IPS-15b (cell line): Measurements from ENCODE around the gene CDH1.

ENCODE experiments used
- H3K27me3 ChIP-seq: one replicate; pipeline ENCODE4 v1.6.1; 2013; ENCODE audit warnings: low read length; ENCODE audit not compliant: control insufficient read depth, insufficient read depth
- H3K36me3 ChIP-seq: one replicate; pipeline ENCODE4 v1.6.1; 2013; ENCODE audit warnings: low read length; ENCODE audit not compliant: control insufficient read depth, insufficient read depth
- H3K4me1 ChIP-seq: one replicate; pipeline ENCODE4 v1.6.1; 2013; ENCODE audit warnings: mild to moderate bottlenecking, low read length; ENCODE audit not compliant: control insufficient read depth, insufficient read depth
- H3K4me3 ChIP-seq: one replicate; pipeline ENCODE4 v1.5.1; 2013; ENCODE audit warnings: low read depth, low read length
- H3K9ac ChIP-seq: one replicate; pipeline ENCODE4 v1.6.1; 2013; ENCODE audit warnings: low read depth, mild to moderate bottlenecking, low read length
- H3K9me3 ChIP-seq: one replicate; pipeline ENCODE4 v1.6.1; 2013; ENCODE audit warnings: mild to moderate bottlenecking, low read length; ENCODE audit not compliant: control insufficient read depth, insufficient read depth

CDH1 gene

GRCh38 chr16:68732741-68733399, 4.2 kb upstream of the CDH1 start:
- Histone ChIP-seq H3K4me1 (peaks cover 13% of the 10 kb centered on the region), H3K27me3 (no peaks in the 10 kb centered on the region), H3K36me3 (no peaks in the 10 kb centered on the region), H3K9ac (no peak overlapping the region), H3K9me3 (no peaks in the 10 kb centered on the region), H3K4me3 (no peak overlapping the region)

- Histone ChIP-seq H3K9ac (no peak overlapping the region), H3K4me1 (peaks cover 13% of the 10 kb centered on the region), H3K9me3 (no peaks in the 10 kb centered on the region), H3K27me3 (no peaks in the 10 kb centered on the region), H3K36me3 (no peaks in the 10 kb centered on the region), H3K4me3 (no peak overlapping the region)
Measured at GRCh38 chr16:68733570-68733969, 3.5 kb upstream of the CDH1 start.

- Histone ChIP-seq H3K27me3 (no peaks in the 10 kb centered on the region), H3K9ac (no peak overlapping the region), H3K9me3 (no peaks in the 10 kb centered on the region), H3K4me1 (peaks cover 13% of the 10 kb centered on the region), H3K4me3 (no peak overlapping the region), H3K36me3 (no peaks in the 10 kb centered on the region)
Measured at GRCh38 chr16:68734782-68735181, 2.3 kb upstream of the CDH1 start.

GRCh38 chr16:68736561-68736960, 531 bp upstream of the CDH1 start:
- H3K4me3 ChIP-seq: no peak overlapping the region
- H3K9me3 ChIP-seq: no peaks in the 10 kb centered on the region
- H3K9ac ChIP-seq: no peak overlapping the region
- H3K4me1 ChIP-seq: peaks cover 20% of the 10 kb centered on the region
- H3K36me3 ChIP-seq: peaks cover 9% of the 10 kb centered on the region
- H3K27me3 ChIP-seq: no peaks in the 10 kb centered on the region

GRCh38 chr16:68737730-68738629, 888 bp downstream of the CDH1 start:
- Histone ChIP-seq H3K9ac (peak overlapping the region; percentile 65), H3K4me1 (peaks cover 15% of the 10 kb centered on the region), H3K9me3 (no peaks in the 10 kb centered on the region), H3K27me3 (no peaks in the 10 kb centered on the region), H3K36me3 (peaks cover 11% of the 10 kb centered on the region), H3K4me3 (peak overlapping the region; percentile 88)

GRCh38 chr16:68739964-68740627, 3.0 kb downstream of the CDH1 start:
- no peak overlapping the region for H3K4me3 ChIP-seq
- no peak overlapping the region for H3K9ac ChIP-seq
- H3K9me3 ChIP-seq: no peaks in the 10 kb centered on the region
- H3K4me1 ChIP-seq: peaks cover 22% of the 10 kb centered on the region
- no peaks in the 10 kb centered on the region for H3K27me3 ChIP-seq
- peaks cover 11% of the 10 kb centered on the region for H3K36me3 ChIP-seq

GRCh38 chr16:68740628-68741346, 3.7 kb downstream of the CDH1 start:
- Histone ChIP-seq H3K9me3 (no peaks in the 10 kb centered on the region), H3K9ac (no peak overlapping the region), H3K4me1 (peaks cover 22% of the 10 kb centered on the region), H3K4me3 (no peak overlapping the region), H3K36me3 (peaks cover 11% of the 10 kb centered on the region), H3K27me3 (no peaks in the 10 kb centered on the region)

GRCh38 chr16:68743664-68744063, 6.6 kb downstream of the CDH1 start:
- no peak overlapping the region for H3K4me3 ChIP-seq
- peaks cover 16% of the 10 kb centered on the region for H3K36me3 ChIP-seq
- no peaks in the 10 kb centered on the region for H3K27me3 ChIP-seq
- no peak overlapping the region for H3K9ac ChIP-seq
- no peaks in the 10 kb centered on the region for H3K9me3 ChIP-seq
- peaks cover 22% of the 10 kb centered on the region for H3K4me1 ChIP-seq

- Histone ChIP-seq H3K4me1 (peaks cover 22% of the 10 kb centered on the region), H3K9ac (no peak overlapping the region), H3K9me3 (no peaks in the 10 kb centered on the region), H3K4me3 (no peak overlapping the region), H3K27me3 (no peaks in the 10 kb centered on the region), H3K36me3 (peaks cover 16% of the 10 kb centered on the region)
Measured at GRCh38 chr16:68744744-68745280, 7.7 kb downstream of the CDH1 start.

GRCh38 chr16:68746951-68747350, 9.9 kb downstream of the CDH1 start:
- H3K36me3 ChIP-seq: peaks cover 11% of the 10 kb centered on the region
- H3K4me1 ChIP-seq: peaks cover 16% of the 10 kb centered on the region
- no peaks in the 10 kb centered on the region for H3K9me3 ChIP-seq
- no peaks in the 10 kb centered on the region for H3K27me3 ChIP-seq
- H3K9ac ChIP-seq: peak overlapping the region; percentile 38
- no peak overlapping the region for H3K4me3 ChIP-seq

- no peak overlapping the region for H3K9ac ChIP-seq
- peaks cover 3% of the 10 kb centered on the region for H3K4me1 ChIP-seq
- H3K36me3 ChIP-seq: peaks cover 11% of the 10 kb centered on the region
- no peaks in the 10 kb centered on the region for H3K9me3 ChIP-seq
- H3K4me3 ChIP-seq: no peak overlapping the region
- H3K27me3 ChIP-seq: no peaks in the 10 kb centered on the region
Measured at GRCh38 chr16:68749432-68749831, 12.3 kb downstream of the CDH1 start.
